Psoas muscle (tissue), 8 donors: ENCODE measurements around the gene CNTNAP2. TPM values are rescaled to one million over a fixed set of nuclear protein-coding genes. Genes with fewer than 3 reads are reported as not detected.

Experiments
- ATAC-seq, 4 donors: fragments of 200-7000 bp; cut with Tn5 transposase; one replicate each; pipeline ENCODE4 v1.9.1; 2020; ENCODE audit warnings: moderate library complexity in 3 of 4, mild to moderate bottlenecking in 2 of 4
- DNase-seq, 2 donors: peaks; one replicate each; pipeline ENCODE4 v3.0.0-alpha.2; 2020
- H3K27ac ChIP-seq: fragments of 200-600 bp; one replicate; pipeline ENCODE4 v1.8.0; 2022
- H3K27me3 ChIP-seq, 3 donors: fragments of 200-600 bp in 1 of 3; one replicate each; pipeline versions ENCODE4 v1.6.1 to v1.8.0; 2013 to 2022; ENCODE audit warnings: low read length in 2 of 3, mild to moderate bottlenecking in 2 of 3, moderate library complexity in 1 of 3; ENCODE audit not compliant: insufficient read depth in 3 of 3
- H3K36me3 ChIP-seq, 2 donors: fragments of 200-600 bp in 1 of 2; one replicate each; pipeline versions ENCODE4 v1.6.1 to v1.8.0; 2013 to 2022; ENCODE audit warnings: low read depth in 1 of 2, mild to moderate bottlenecking in 1 of 2, moderate library complexity in 1 of 2; ENCODE audit not compliant: insufficient read depth in 1 of 2
- H3K4me1 ChIP-seq: fragments of 200-600 bp; one replicate; pipeline ENCODE4 v1.8.0; 2022
- H3K4me3 ChIP-seq: fragments of 200-600 bp; one replicate; pipeline ENCODE4 v1.8.0; 2022; ENCODE audit warnings: mild to moderate bottlenecking
- H3K9me3 ChIP-seq: fragments of 200-600 bp; one replicate; pipeline ENCODE4 v1.8.0; 2022
- CTCF ChIP-seq: fragments of 200-600 bp; IDR thresholded peaks from one replicate; pipeline ENCODE4 v1.8.0; 2022; ENCODE audit warnings: antibody characterized with exemption
- WGBS, 3 donors: extraction: QIAGEN DNeasy Blood & Tissue Kit; methylation state at CpG; one replicate each; pipeline versions ENCODE4 v1.1.6 to v1.1.7; 2013; 5-methylcytosine and 5-hydroxymethylcytosine counted together
- intact Hi-C, 2 donors: fragments of 100-400 bp; cut with DNase I; formaldehyde crosslinking; loops; one replicate each; pipeline versions ENCODE4 v1.11.0 to v1.14.2; 2022
- polyA plus RNA-seq, 3 donors: library from polyadenylated mRNA; stranded (reverse); fragments of 200-250 nt; gene quantifications; one replicate each; pipeline ENCODE4 v1.2.3, GENCODE V29; 2013
- total RNA-seq, 4 donors: library from RNA; stranded (reverse); fragmentation: NEBNext Ultra II Directional in 2 of 4; extraction: Animal tissue kit (Norgen Biotek cat#: 25700) in 2 of 4; gene quantifications; one replicate each; pipeline versions ENCODE4 v1.2.1 to v1.2.4, GENCODE V29; 2021 to 2023
- donor health status: healthy with polysubstance abuse.
- donor health status: DM: no; HTN: no; CAD: no; lungs with moderate emphysema.
- donor health status: Bipolar disorder and iron deficiency.
- donor health status: healthy.
- donor health status: DM: yes; HTN: yes; CAD: no.
- donor health status: DM: no; HTN: no; CAD: no.
- donor health status: DM: no; HTN: no; CAD: no.
- donor health status: DM: yes; HTN: yes; CAD: no.

The CNTNAP2 gene
- total and polyA plus RNA-seq, 7 donors, result 0.01 to 0.13 TPM; not detected in 5

GRCh38 chr7:148142660-148143248, 2026.2 kb downstream of the CNTNAP2 start:
- intact Hi-C loops, result no loop called here
- H3K9me3 ChIP-seq, result no peaks in the 10 kb centered on the region
- no peaks in the 10 kb centered on the region for H3K27me3 ChIP-seq
- TF ChIP-seq CTCF, result peak; percentile 32
- no peak for ATAC-seq
- no peak for DNase-seq
- no peak overlapping the region for H3K4me3 ChIP-seq
- no peaks in the 10 kb centered on the region for H3K4me1 ChIP-seq
- no peak overlapping the region for H3K27ac ChIP-seq
- no peaks in the 10 kb centered on the region for H3K36me3 ChIP-seq
- 38 to 39% (median 38%) methylated on average over 4 of the region's 4 CpGs for WGBS, 3 donors

- intact Hi-C loops, result no loop called here
- Histone ChIP-seq H3K4me1 (no peaks in the 10 kb centered on the region), H3K4me3 (no peak overlapping the region), H3K36me3 (no peaks in the 10 kb centered on the region), H3K27me3 (no peaks in the 10 kb centered on the region), H3K9me3 (no peaks in the 10 kb centered on the region), H3K27ac (no peak overlapping the region)
- no peak for DNase-seq
- TF ChIP-seq CTCF, result no peak
- WGBS, 3 donors, result 48 to 53% (median 49%) methylated on average over 4 of the region's 4 CpGs
- ATAC-seq, result no peak
Observed at GRCh38 chr7:148144827-148145226, 2028.2 kb downstream of the CNTNAP2 start.

GRCh38 chr7:148146346-148146745, 2029.7 kb downstream of the CNTNAP2 start:
- DNase-seq (no peak), ATAC-seq (no peak)
- TF ChIP-seq CTCF, result no peak
- Histone ChIP-seq H3K4me3 (no peak overlapping the region), H3K27me3 (no peaks in the 10 kb centered on the region), H3K36me3 (no peaks in the 10 kb centered on the region), H3K9me3 (no peaks in the 10 kb centered on the region), H3K27ac (no peak overlapping the region), H3K4me1 (no peaks in the 10 kb centered on the region)
- WGBS, 3 donors, result 92 to 98% (median 93%) methylated on average over 2 of the region's 2 CpGs
- intact Hi-C loops, result no loop called here

- no peak overlapping the region for H3K27ac ChIP-seq
- H3K4me1 ChIP-seq, result no peaks in the 10 kb centered on the region
- H3K27me3 ChIP-seq, result no peaks in the 10 kb centered on the region
- DNase-seq (no peak), ATAC-seq (no peak)
- WGBS, 3 donors, result 87 to 89% (median 87%) methylated on average over 6 of the region's 6 CpGs
- no peak for TF ChIP-seq CTCF
- H3K4me3 ChIP-seq, result no peak overlapping the region
- no peaks in the 10 kb centered on the region for H3K9me3 ChIP-seq
- H3K36me3 ChIP-seq, result no peaks in the 10 kb centered on the region
- intact Hi-C loops, result no loop called here
Observed at GRCh38 chr7:148147438-148147837, 2030.8 kb downstream of the CNTNAP2 start.

- TF ChIP-seq CTCF, result no peak
- no peaks in the 10 kb centered on the region for H3K4me1 ChIP-seq
- no peaks in the 10 kb centered on the region for H3K36me3 ChIP-seq
- no peak for DNase-seq
- no peak overlapping the region for H3K4me3 ChIP-seq
- ATAC-seq, result no peak
- intact Hi-C loops, result no loop called here
- no peaks in the 10 kb centered on the region for H3K9me3 ChIP-seq
- H3K27ac ChIP-seq, result no peak overlapping the region
- WGBS, 3 donors, result 74 to 84% (median 82%) methylated on average over 3 of the region's 3 CpGs
- H3K27me3 ChIP-seq, result no peaks in the 10 kb centered on the region
Observed at GRCh38 chr7:148148456-148148855, 2031.9 kb downstream of the CNTNAP2 start.
